HepG2 (cell line): Measurements from ENCODE around the gene SGMS1. TPM values are rescaled to one million over a fixed set of nuclear protein-coding genes. Genes with fewer than 3 reads are reported as not detected.

Experiments
- ARNT2 ChIP-seq: sonication (generic); formaldehyde crosslinking; IDR thresholded peaks from 2 replicates; pipeline ENCODE4 v1.8.0; 2022; ENCODE audit warnings: mild to moderate bottlenecking, low read depth, missing genetic modification reagents, moderate library complexity
- IRF2 ChIP-seq: IDR thresholded peaks from 2 replicates; pipeline ENCODE4 v1.6.1; 2018; ENCODE audit warnings: missing genetic modification reagents, missing compliant biosample characterization
- MLLT10 ChIP-seq: sonication (generic); formaldehyde crosslinking; IDR thresholded peaks from 2 replicates; pipeline ENCODE4 v1.4.0; 2020; ENCODE audit warnings: missing genetic modification reagents
- NFRKB ChIP-seq: fragments of 450-650 bp; IDR thresholded peaks from 2 replicates; pipeline ENCODE4 v1.6.1; 2017
- NRL ChIP-seq: sonication (generic); formaldehyde crosslinking; IDR thresholded peaks from 2 replicates; pipeline ENCODE4 v1.5.0; 2020; ENCODE audit warnings: missing genetic modification reagents, mild to moderate bottlenecking, moderate library complexity, borderline replicate concordance
- RARG ChIP-seq: sonication (generic); formaldehyde crosslinking; IDR thresholded peaks from 2 replicates; pipeline ENCODE4 v1.4.0; 2020; ENCODE audit warnings: low read depth, mild to moderate bottlenecking, missing genetic modification reagents
- SRSF9 ChIP-seq: fragments of 200-400 bp; formaldehyde crosslinking; IDR thresholded peaks from 2 replicates; pipeline ENCODE4 v1.6.1; 2018; ENCODE audit warnings: borderline replicate concordance, mild to moderate bottlenecking, low read depth, low read length; ENCODE audit not compliant: insufficient read depth, poor library complexity, severe bottlenecking
- SRY ChIP-seq: sonication (generic); formaldehyde crosslinking; IDR thresholded peaks from 2 replicates; pipeline ENCODE4 v1.8.0; 2022; ENCODE audit warnings: mild to moderate bottlenecking, missing genetic modification reagents
- TOE1 ChIP-seq: sonication (generic); formaldehyde crosslinking; IDR thresholded peaks from 2 replicates; pipeline ENCODE4 v1.4.0; 2020; ENCODE audit warnings: mild to moderate bottlenecking, missing genetic modification reagents
- ZFYVE20 ChIP-seq: sonication (generic); formaldehyde crosslinking; IDR thresholded peaks from 2 replicates; pipeline ENCODE4 v1.8.0; 2023; ENCODE audit warnings: low read depth, mild to moderate bottlenecking, moderate library complexity, missing genetic modification reagents, borderline replicate concordance
- ZNF20 ChIP-seq: sonication (generic); formaldehyde crosslinking; IDR thresholded peaks from 2 replicates; pipeline ENCODE4 v1.4.0; 2020; ENCODE audit warnings: mild to moderate bottlenecking, moderate library complexity, missing genetic modification reagents
- ZNF414 ChIP-seq: sonication (generic); formaldehyde crosslinking; IDR thresholded peaks from 2 replicates; pipeline ENCODE4 v1.5.0; 2020; ENCODE audit warnings: missing genetic modification reagents
- ZNF616 ChIP-seq: sonication (generic); formaldehyde crosslinking; IDR thresholded peaks from 2 replicates; pipeline ENCODE4 v1.5.0; 2020; ENCODE audit warnings: low read depth, mild to moderate bottlenecking, missing genetic modification reagents
- ZNF790 ChIP-seq: sonication (generic); formaldehyde crosslinking; IDR thresholded peaks from 2 replicates; pipeline ENCODE4 v1.8.0; 2022; ENCODE audit warnings: missing genetic modification reagents, mild to moderate bottlenecking, borderline replicate concordance
- ZZZ3 ChIP-seq: sonication (generic); formaldehyde crosslinking; IDR thresholded peaks from 2 replicates; pipeline ENCODE4 v1.4.0; 2020; ENCODE audit warnings: missing genetic modification reagents, mild to moderate bottlenecking, borderline replicate concordance
- polyA plus RNA-seq, 8 experiments: library from polyadenylated mRNA; depleted of rRNA in 3 of 8; stranded (reverse) in 7 of 8; unstranded in 1 of 8; fragments of >200 nt; fragmentation: Illumina TruSeq in 4 of 8; extraction: Trizol in 4 of 8; gene quantifications; 2 replicates each; pipeline versions ENCODE4 v1.2.1 to v1.2.3, GENCODE V29; 2011 to 2016; ENCODE audit warnings: low read depth in 4 of 8, missing spikeins in 1 of 8, mixed read lengths in 1 of 8; ENCODE audit not compliant: insufficient read depth in 1 of 8
- total RNA-seq, 5 experiments: library from RNA; depleted of rRNA; stranded (reverse); fragments of >200 nt; fragmentation: Illumina TruSeq; extraction: Trizol; gene quantifications; 2 replicates each; pipeline ENCODE4 v1.2.3, GENCODE V29; 2016; ENCODE audit warnings: low read depth in 1 of 5
- TF ChIP-seq, protein P1 (sequence below): sonication (generic); formaldehyde crosslinking; IDR thresholded peaks from 2 replicates; pipeline ENCODE4 v1.5.1; 2020; ENCODE audit warnings: mild to moderate bottlenecking, missing genetic modification reagents, moderate library complexity
- TF ChIP-seq, protein P2 (sequence below): sonication (generic); formaldehyde crosslinking; IDR thresholded peaks from 2 replicates; pipeline ENCODE4 v1.4.0; 2020; ENCODE audit warnings: missing genetic modification reagents, mild to moderate bottlenecking, borderline replicate concordance

The SGMS1 gene
- total and polyA plus RNA-seq, 2 of the 13 experiments (the other 11 are each of a cell fraction or from before 2014, with no cell fraction given), result 6.5 to 15.1 TPM

DNA sequence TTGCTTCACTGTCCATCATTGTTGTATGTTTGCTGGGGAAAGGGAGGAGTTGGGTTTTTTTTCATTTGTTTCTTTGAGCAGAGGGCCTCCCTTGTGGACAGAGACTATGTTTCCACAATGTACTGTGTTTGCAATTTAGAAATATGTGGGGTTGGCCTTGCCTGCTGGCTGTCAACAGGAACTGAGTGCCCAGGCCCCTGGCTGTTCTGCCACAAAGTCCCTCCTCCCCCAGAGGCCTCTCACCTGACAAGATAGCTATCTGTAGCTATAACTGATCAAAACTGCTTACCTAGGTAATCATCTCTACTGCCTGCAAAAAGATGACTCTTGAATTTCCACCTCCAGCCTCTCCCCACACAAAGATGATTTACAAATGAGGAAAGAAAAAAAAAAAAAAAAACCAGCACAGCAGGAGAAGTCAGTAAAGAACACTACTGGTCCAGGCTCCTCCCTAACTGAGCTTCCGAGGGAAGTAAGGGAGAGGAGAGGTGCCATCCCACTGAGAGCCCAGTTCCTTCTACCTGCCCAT lies 121.8 kb downstream of the SGMS1 start (continued):
- no peak for TF ChIP-seq ZNF616
- TF ChIP-seq MLLT10 (CRISPR knock-in tag), result no peak
- no peak for TF ChIP-seq NRL (CRISPR knock-in tag)
- no peak for TF ChIP-seq NFRKB
- no peak for TF ChIP-seq SRSF9
- TF ChIP-seq TOE1 (CRISPR knock-in tag), result no peak
- no peak for TF ChIP-seq SRY (CRISPR knock-in tag)
- no peak for TF ChIP-seq ZFYVE20 (CRISPR knock-in tag)
- TF ChIP-seq ZZZ3, result no peak
- TF ChIP-seq ZNF414, result 0 out of 2 replicates have a peak, but pooled peaks have one; percentile 56
- TF ChIP-seq, protein P1, sequence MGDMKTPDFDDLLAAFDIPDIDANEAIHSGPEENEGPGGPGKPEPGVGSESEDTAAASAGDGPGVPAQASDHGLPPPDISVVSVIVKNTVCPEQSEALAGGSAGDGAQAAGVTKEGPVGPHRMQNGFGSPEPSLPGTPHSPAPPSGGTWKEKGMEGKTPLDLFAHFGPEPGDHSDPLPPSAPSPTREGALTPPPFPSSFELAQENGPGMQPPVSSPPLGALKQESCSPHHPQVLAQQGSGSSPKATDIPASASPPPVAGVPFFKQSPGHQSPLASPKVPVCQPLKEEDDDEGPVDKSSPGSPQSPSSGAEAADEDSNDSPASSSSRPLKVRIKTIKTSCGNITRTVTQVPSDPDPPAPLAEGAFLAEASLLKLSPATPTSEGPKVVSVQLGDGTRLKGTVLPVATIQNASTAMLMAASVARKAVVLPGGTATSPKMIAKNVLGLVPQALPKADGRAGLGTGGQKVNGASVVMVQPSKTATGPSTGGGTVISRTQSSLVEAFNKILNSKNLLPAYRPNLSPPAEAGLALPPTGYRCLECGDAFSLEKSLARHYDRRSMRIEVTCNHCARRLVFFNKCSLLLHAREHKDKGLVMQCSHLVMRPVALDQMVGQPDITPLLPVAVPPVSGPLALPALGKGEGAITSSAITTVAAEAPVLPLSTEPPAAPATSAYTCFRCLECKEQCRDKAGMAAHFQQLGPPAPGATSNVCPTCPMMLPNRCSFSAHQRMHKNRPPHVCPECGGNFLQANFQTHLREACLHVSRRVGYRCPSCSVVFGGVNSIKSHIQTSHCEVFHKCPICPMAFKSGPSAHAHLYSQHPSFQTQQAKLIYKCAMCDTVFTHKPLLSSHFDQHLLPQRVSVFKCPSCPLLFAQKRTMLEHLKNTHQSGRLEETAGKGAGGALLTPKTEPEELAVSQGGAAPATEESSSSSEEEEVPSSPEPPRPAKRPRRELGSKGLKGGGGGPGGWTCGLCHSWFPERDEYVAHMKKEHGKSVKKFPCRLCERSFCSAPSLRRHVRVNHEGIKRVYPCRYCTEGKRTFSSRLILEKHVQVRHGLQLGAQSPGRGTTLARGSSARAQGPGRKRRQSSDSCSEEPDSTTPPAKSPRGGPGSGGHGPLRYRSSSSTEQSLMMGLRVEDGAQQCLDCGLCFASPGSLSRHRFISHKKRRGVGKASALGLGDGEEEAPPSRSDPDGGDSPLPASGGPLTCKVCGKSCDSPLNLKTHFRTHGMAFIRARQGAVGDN, result peak; percentile 36; the same call in 1 of the 2 replicates
- TF ChIP-seq ZNF790 (CRISPR knock-in tag), result no peak
- TF ChIP-seq ZNF20 (CRISPR knock-in tag), result no peak
- no peak for TF ChIP-seq RARG (CRISPR knock-in tag)
- peak; percentile 60 for TF ChIP-seq IRF2 (CRISPR knock-in tag)
- TF ChIP-seq, protein P2, sequence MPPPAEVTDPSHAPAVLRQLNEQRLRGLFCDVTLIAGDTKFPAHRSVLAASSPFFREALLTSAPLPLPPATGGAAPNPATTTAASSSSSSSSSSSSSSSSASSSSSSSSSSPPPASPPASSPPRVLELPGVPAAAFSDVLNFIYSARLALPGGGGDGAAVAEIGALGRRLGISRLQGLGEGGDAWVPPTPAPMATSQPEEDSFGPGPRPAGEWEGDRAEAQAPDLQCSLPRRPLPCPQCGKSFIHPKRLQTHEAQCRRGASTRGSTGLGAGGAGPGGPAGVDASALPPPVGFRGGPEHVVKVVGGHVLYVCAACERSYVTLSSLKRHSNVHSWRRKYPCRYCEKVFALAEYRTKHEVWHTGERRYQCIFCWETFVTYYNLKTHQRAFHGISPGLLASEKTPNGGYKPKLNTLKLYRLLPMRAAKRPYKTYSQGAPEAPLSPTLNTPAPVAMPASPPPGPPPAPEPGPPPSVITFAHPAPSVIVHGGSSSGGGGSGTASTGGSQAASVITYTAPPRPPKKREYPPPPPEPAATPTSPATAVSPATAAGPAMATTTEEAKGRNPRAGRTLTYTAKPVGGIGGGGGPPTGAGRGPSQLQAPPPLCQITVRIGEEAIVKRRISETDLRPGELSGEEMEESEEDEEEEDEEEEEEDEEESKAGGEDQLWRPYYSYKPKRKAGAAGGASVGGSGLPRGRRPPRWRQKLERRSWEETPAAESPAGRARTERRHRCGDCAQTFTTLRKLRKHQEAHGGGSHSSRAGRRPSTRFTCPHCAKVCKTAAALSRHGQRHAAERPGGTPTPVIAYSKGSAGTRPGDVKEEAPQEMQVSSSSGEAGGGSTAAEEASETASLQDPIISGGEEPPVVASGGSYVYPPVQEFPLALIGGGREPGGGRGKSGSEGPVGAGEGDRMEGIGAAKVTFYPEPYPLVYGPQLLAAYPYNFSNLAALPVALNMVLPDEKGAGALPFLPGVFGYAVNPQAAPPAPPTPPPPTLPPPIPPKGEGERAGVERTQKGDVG (CRISPR knock-in tag), result no peak
- TF ChIP-seq ARNT2 (CRISPR knock-in tag), result no peak
